Keratinocyte (primary cell): ENCODE measurements around the gene THOC6. TPM values are rescaled to one million over a fixed set of nuclear protein-coding genes. Genes with fewer than 3 reads are reported as not detected.
A peak's percentile ranks its signal among the peaks of the same experiment; 100 is the strongest.

Experiments
- DNase-seq: peaks from one replicate; pipeline ENCODE4 v3.0.0-alpha.2; 2011; ENCODE audit warnings: low read depth, missing footprints, low spot score
- FAIRE-seq: peaks from 2 replicates; lab custom pipeline; 2011; peaks lifted over from hg19 to GRCh38; lab: Jason Lieb, UNC
- H2AFZ ChIP-seq: 2 replicates; pipeline ENCODE4 v1.6.0; 2012; ENCODE audit warnings: low read length, control low read depth, inconsistent platforms; ENCODE audit not compliant: control insufficient read depth
- H3K27ac ChIP-seq: 2 replicates; pipeline ENCODE4 v1.5.1; 2011; ENCODE audit warnings: low read length; ENCODE audit not compliant: control insufficient read depth, insufficient read depth
- H3K27me3 ChIP-seq: 3 replicates; pipeline ENCODE4 v1.6.0; 2011; ENCODE audit warnings: low read length; ENCODE audit not compliant: control insufficient read depth, insufficient read depth; ENCODE audit errors: extremely low read depth
- H3K36me3 ChIP-seq, 2 experiments: 2 replicates in 1 of 2; 3 replicates in 1 of 2; pipeline ENCODE4 v1.5.1; 2011; ENCODE audit warnings: low read length in 2 of 2, mild to moderate bottlenecking in 1 of 2; ENCODE audit not compliant: control insufficient read depth in 2 of 2, insufficient read depth in 2 of 2; ENCODE audit errors: extremely low read depth in 1 of 2
- H3K4me1 ChIP-seq: 3 replicates; pipeline ENCODE4 v1.5.1; 2011; ENCODE audit warnings: low read length; ENCODE audit not compliant: control insufficient read depth, insufficient read depth; ENCODE audit errors: extremely low read depth
- H3K4me2 ChIP-seq: 3 replicates; pipeline ENCODE4 v1.6.0; 2011; ENCODE audit warnings: low read depth, low read length; ENCODE audit not compliant: control insufficient read depth, insufficient read depth; ENCODE audit errors: extremely low read depth
- H3K4me3 ChIP-seq, 3 experiments: fragments of 200-600 bp in 1 of 3; sonication (generic) in 1 of 3; 2 replicates in 2 of 3; 3 replicates in 1 of 3; pipeline ENCODE4 v1.5.1; 2011 to 2016; ENCODE audit warnings: low read length in 3 of 3, mild to moderate bottlenecking in 3 of 3, control low read depth in 2 of 3, inconsistent platforms in 1 of 3, low read depth in 1 of 3, mixed read lengths in 1 of 3, mixed run types in 1 of 3, moderate library complexity in 1 of 3; ENCODE audit not compliant: control insufficient read depth in 2 of 3, insufficient read depth in 2 of 3; ENCODE audit errors: extremely low read depth in 1 of 3
- H3K79me2 ChIP-seq: 2 replicates; pipeline ENCODE4 v1.6.0; 2012; ENCODE audit warnings: low read length; ENCODE audit not compliant: control insufficient read depth, insufficient read depth
- H3K9ac ChIP-seq: 3 replicates; pipeline ENCODE4 v1.6.0; 2011; ENCODE audit warnings: low read length; ENCODE audit not compliant: control insufficient read depth, insufficient read depth; ENCODE audit errors: extremely low read depth
- H3K9me1 ChIP-seq: 3 replicates; pipeline ENCODE4 v1.6.0; 2011; ENCODE audit warnings: low read length; ENCODE audit not compliant: control insufficient read depth, insufficient read depth; ENCODE audit errors: extremely low read depth
- H3K9me3 ChIP-seq: 2 replicates; pipeline ENCODE4 v1.5.1; 2012; ENCODE audit warnings: low read depth, low read length; ENCODE audit not compliant: control insufficient read depth
- H4K20me1 ChIP-seq: 3 replicates; pipeline ENCODE4 v1.6.0; 2011; ENCODE audit warnings: low read length; ENCODE audit not compliant: control insufficient read depth, insufficient read depth; ENCODE audit errors: extremely low read depth
- CTCF ChIP-seq, 3 experiments: IDR thresholded peaks in 1 of 3; conservative IDR thresholded peaks in 1 of 3; optimal IDR thresholded peaks in 1 of 3; 2 replicates in 2 of 3; 3 replicates in 1 of 3; pipeline versions ENCODE3 to v1.5.1; 2011; ENCODE audit warnings: low read length in 3 of 3, mild to moderate bottlenecking in 3 of 3, moderate library complexity in 2 of 3, control low read depth in 1 of 3, inconsistent platforms in 1 of 3; ENCODE audit not compliant: insufficient read depth in 2 of 3; ENCODE audit errors: extremely low read depth in 1 of 3
- EZH2 ChIP-seq: IDR thresholded peaks from one replicate; pipeline ENCODE4 v1.6.1; 2012; ENCODE audit warnings: inconsistent platforms, mild to moderate bottlenecking, low read length, moderate library complexity
- dilution Hi-C: fragments of 300-500 bp; cut with MboI; formaldehyde crosslinking; loops from one replicate; pipeline ENCODE4 v1.7.0; 2020; ENCODE audit warnings: low sequenced_read_pairs; ENCODE audit not compliant: extremely low pct_ligation_motif_present
- polyA plus RNA-seq, 5 experiments: library from polyadenylated mRNA; depleted of rRNA in 3 of 5; stranded (reverse) in 3 of 5; stranded (forward) in 1 of 5; unstranded in 1 of 5; fragments of >200 nt; gene quantifications; 1 replicate in 1 of 5; 2 replicates in 3 of 5; 3 replicates in 1 of 5; pipeline versions ENCODE4 v1.2.1 to v1.2.3, GENCODE V29; 2011 to 2012; ENCODE audit warnings: missing spikeins in 2 of 5, low read depth in 1 of 5, low replicate concordance in 1 of 5

Gene THOC6
- polyA plus RNA-seq, 1 donor (not counting 4 experiments of a cell fraction or from before 2014, with no cell fraction given), result 10.3 TPM

- FAIRE-seq (no peak), DNase-seq (no peak)
- dilution Hi-C loops, result no loop called here
- Histone ChIP-seq H2AFZ (no peak overlapping the region), H3K4me3 (no peak overlapping the region), H3K36me3 (no peaks in the 10 kb centered on the region), H3K9ac (no peak overlapping the region), H3K27ac (no peak overlapping the region), H3K27me3 (peaks cover 40% of the 10 kb centered on the region), H3K9me3 (no peaks in the 10 kb centered on the region), H3K79me2 (no peaks in the 10 kb centered on the region), H4K20me1 (no peaks in the 10 kb centered on the region), H3K4me1 (peaks cover 6% of the 10 kb centered on the region), H3K4me2 (no peak overlapping the region), H3K9me1 (no peaks in the 10 kb centered on the region)
- TF ChIP-seq EZH2, result no peak
- no peak for TF ChIP-seq CTCF (optimal IDR thresholded peaks at IDR 0.05 in 1 of 3, IDR thresholded peaks at IDR 0.05 in 1 of 3, conservative IDR thresholded peaks at IDR 0.05 in 1 of 3; ENCODE audit: extremely low read depth in 1 of 3, insufficient read depth in 2 of 3, low read length in 3 of 3)
Measured at GRCh38 chr16:3035289-3035971, 11.6 kb downstream of the THOC6 start.

- Histone ChIP-seq H2AFZ (peak overlapping the region; percentile 22), H3K27me3 (peaks cover 37% of the 10 kb centered on the region), H3K4me3 (peak overlapping the region in 2 of 3 experiments; percentile 32 to 47), H3K27ac (no peak overlapping the region), H3K9me1 (no peaks in the 10 kb centered on the region), H3K36me3 (no peaks in the 10 kb centered on the region), H3K79me2 (no peaks in the 10 kb centered on the region), H3K4me1 (peaks cover 6% of the 10 kb centered on the region), H3K9me3 (no peaks in the 10 kb centered on the region), H4K20me1 (no peaks in the 10 kb centered on the region), H3K4me2 (peak overlapping the region; percentile 60), H3K9ac (peak overlapping the region; percentile 28)
- TF ChIP-seq EZH2 (no peak), CTCF (optimal IDR thresholded peaks at IDR 0.05 in 1 of 3, IDR thresholded peaks at IDR 0.05 in 1 of 3, conservative IDR thresholded peaks at IDR 0.05 in 1 of 3; ENCODE audit: extremely low read depth in 1 of 3, insufficient read depth in 2 of 3, low read length in 3 of 3) (no peak)
- no peak for DNase-seq
- dilution Hi-C loops, result no loop called here
- FAIRE-seq, result no peak
Measured at GRCh38 chr16:3035972-3036725, 12.3 kb downstream of the THOC6 start.
